ENCODE data around the gene NPY2R.

The NPY2R gene

GRCh38 chr4:155179216-155179615 lies 29.2 kb upstream of the NPY2R start:
- no peak for DNase-seq (ENCODE audit: low read depth)
- in situ Hi-C loops (cut with HindIII; ENCODE audit: low sequenced_read_pairs) = no loop called here
- no peak overlapping the region for H3K4me3 ChIP-seq (ENCODE audit: low read depth, low read length)
- TF ChIP-seq CTCF (IDR thresholded peaks at IDR 0.05; ENCODE audit: low read depth, low read length, missing control alignments) = no peak

GRCh38 chr4:155186972-155187371 lies 21.5 kb upstream of the NPY2R start:
- no peak for TF ChIP-seq CTCF (IDR thresholded peaks at IDR 0.05; ENCODE audit: low read depth, low read length, missing control alignments)
- no peak overlapping the region for H3K4me3 ChIP-seq (ENCODE audit: low read depth, low read length)
- DNase-seq (ENCODE audit: low read depth) = no peak
- in situ Hi-C loops (cut with HindIII; ENCODE audit: low sequenced_read_pairs) = no loop called here

GRCh38 chr4:155187989-155188388 lies 20.4 kb upstream of the NPY2R start:
- in situ Hi-C loops (cut with HindIII; ENCODE audit: low sequenced_read_pairs) = no loop called here
- DNase-seq (ENCODE audit: low read depth) = no peak
- no peak for TF ChIP-seq CTCF (IDR thresholded peaks at IDR 0.05; ENCODE audit: low read depth, low read length, missing control alignments)

GRCh38 chr4:155190099-155190498 lies 18.3 kb upstream of the NPY2R start:
- no peak overlapping the region for H3K4me3 ChIP-seq (ENCODE audit: low read depth, low read length)
- no peak for TF ChIP-seq CTCF (IDR thresholded peaks at IDR 0.05; ENCODE audit: low read depth, low read length, missing control alignments)
- no peak for DNase-seq (ENCODE audit: low read depth)
- in situ Hi-C loops (cut with HindIII; ENCODE audit: low sequenced_read_pairs) = no loop called here

More at GRCh38 chr4:155187989-155188388, 20.4 kb upstream of the NPY2R start:
- no peak overlapping the region for H3K4me3 ChIP-seq (ENCODE audit: low read depth, low read length)

- no peak overlapping the region for H3K4me3 ChIP-seq (ENCODE audit: low read depth, low read length)
- no peak for DNase-seq (ENCODE audit: low read depth)
- in situ Hi-C loops (cut with HindIII; ENCODE audit: low sequenced_read_pairs) = no loop called here
- no peak for TF ChIP-seq CTCF (IDR thresholded peaks at IDR 0.05; ENCODE audit: low read depth, low read length, missing control alignments)
These were observed 10.7 kb upstream of the NPY2R start for GRCh38 chr4:155197757-155198156.

GRCh38 chr4:155207534-155208257 lies 740 bp upstream of the NPY2R start:
- in situ Hi-C loops (cut with HindIII; ENCODE audit: low sequenced_read_pairs) = no loop called here
- peak overlapping the region; percentile 47 for H3K4me3 ChIP-seq (ENCODE audit: low read depth, low read length)
- TF ChIP-seq CTCF (IDR thresholded peaks at IDR 0.05; ENCODE audit: low read depth, low read length, missing control alignments) = peak; percentile 51
- peak; percentile 4 for DNase-seq (ENCODE audit: low read depth)

Data from astrocyte of the cerebellum (primary cell).